Lower leg skin (tissue), 3 donors: ENCODE results near the gene CERS4.

Experiments
- CTCF ChIP-seq, 3 donors: fragments of 450-650 bp; IDR thresholded peaks; one replicate each; pipeline ENCODE4 v1.5.1; 2016; ENCODE audit warnings: antibody characterized with exemption in 3 of 3, mild to moderate bottlenecking in 3 of 3, moderate library complexity in 2 of 3
- POLR2A ChIP-seq, 2 donors: fragments of 450-650 bp; IDR thresholded peaks; one replicate each; pipeline ENCODE4 v1.6.1; 2016 to 2017; ENCODE audit warnings: antibody characterized with exemption in 2 of 2, mild to moderate bottlenecking in 1 of 2, moderate library complexity in 1 of 2

DNA sequence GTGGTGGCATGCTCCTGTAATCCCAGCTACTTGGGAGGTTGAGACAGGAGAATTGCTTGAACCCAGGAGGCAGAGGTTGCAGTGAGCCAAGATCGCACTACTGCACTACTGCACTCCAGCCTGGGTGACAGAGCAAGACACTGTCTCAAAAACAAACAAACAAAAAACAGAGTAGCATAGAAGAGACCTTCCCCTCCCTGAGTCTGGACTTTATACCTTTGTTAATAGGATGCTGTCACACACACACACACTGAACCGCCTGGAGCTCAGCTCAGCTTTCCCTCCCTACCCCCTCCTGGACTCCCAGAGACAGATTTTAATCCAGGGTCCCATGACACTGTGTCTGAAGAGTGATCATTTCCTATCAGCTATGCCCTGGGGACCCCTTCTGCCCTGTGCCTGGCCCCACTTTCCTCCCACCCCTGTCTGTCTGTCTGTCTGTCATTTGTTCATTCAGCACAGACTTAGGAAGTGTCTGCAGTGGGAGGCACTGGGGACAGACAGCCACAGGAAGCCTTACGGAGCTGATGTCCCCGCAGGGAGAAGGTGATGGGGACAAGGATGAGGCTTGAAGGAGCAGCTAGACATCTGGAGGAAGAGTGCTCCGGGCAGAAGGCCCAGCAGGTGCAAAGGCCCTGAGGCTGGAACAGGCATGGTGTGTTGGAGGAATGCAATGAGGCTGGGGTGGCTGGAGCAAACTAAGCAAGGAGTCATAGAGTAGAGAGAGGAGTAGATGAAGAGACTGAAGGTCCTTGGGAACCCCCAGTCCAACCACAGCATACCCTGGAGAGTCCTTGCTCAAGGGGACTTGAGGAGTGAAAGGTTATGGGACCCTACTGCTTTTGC is 4.9 kb downstream of the CERS4 start:
- TF ChIP-seq CTCF (IDR thresholded peaks at IDR 0.05), result no peak
- no peak for TF ChIP-seq POLR2A (IDR thresholded peaks at IDR 0.05)
